Measurements from ENCODE around the gene PSMD5. TPM values are rescaled to one million over a fixed set of nuclear protein-coding genes. Genes with fewer than 3 reads are reported as not detected.

Gene PSMD5
- total RNA-seq, 1 experiment from 2014 or later: 68.1 TPM

GRCh38 chr9:120862452-120862851 lies 19.7 kb upstream of the PSMD5 start:
- Mint-ChIP-seq H3K9me3 (ENCODE audit: unreplicated experiment) (no peaks in the 10 kb centered on the region), H3K27me3 (ENCODE audit: insufficient read depth, unreplicated experiment) (no peaks in the 10 kb centered on the region), H3K27ac (ENCODE audit: unreplicated experiment) (no peak overlapping the region), H3K4me3 (ENCODE audit: unreplicated experiment) (no peak overlapping the region), H3K36me3 (ENCODE audit: insufficient read depth, unreplicated experiment) (peaks cover 14% of the 10 kb centered on the region), H3K4me1 (ENCODE audit: low read depth, unreplicated experiment) (peaks cover 24% of the 10 kb centered on the region)
- BruUV-seq (replicated peaks): no TSS peak
- Histone ChIP-seq H3K27me3 (replicated peaks; ENCODE audit: control insufficient read depth, insufficient read depth, low read length) (no peaks in the 10 kb centered on the region), H3K4me3 (ENCODE audit: low read depth, low read length) (no peak overlapping the region), H3K4me1 (no peaks in the 10 kb centered on the region), H3K9me3 (no peaks in the 10 kb centered on the region), H3K36me3 (ENCODE audit: control insufficient read depth, insufficient read depth, low read length) (no peaks in the 10 kb centered on the region; the same call in 1 of the 2 replicates)
- intact Hi-C loops (cut with micrococcal nuclease; ENCODE audit: unreplicated experiment): no loop called here
- TF ChIP-seq, protein P1, sequence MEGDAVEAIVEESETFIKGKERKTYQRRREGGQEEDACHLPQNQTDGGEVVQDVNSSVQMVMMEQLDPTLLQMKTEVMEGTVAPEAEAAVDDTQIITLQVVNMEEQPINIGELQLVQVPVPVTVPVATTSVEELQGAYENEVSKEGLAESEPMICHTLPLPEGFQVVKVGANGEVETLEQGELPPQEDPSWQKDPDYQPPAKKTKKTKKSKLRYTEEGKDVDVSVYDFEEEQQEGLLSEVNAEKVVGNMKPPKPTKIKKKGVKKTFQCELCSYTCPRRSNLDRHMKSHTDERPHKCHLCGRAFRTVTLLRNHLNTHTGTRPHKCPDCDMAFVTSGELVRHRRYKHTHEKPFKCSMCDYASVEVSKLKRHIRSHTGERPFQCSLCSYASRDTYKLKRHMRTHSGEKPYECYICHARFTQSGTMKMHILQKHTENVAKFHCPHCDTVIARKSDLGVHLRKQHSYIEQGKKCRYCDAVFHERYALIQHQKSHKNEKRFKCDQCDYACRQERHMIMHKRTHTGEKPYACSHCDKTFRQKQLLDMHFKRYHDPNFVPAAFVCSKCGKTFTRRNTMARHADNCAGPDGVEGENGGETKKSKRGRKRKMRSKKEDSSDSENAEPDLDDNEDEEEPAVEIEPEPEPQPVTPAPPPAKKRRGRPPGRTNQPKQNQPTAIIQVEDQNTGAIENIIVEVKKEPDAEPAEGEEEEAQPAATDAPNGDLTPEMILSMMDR (IDR thresholded peaks at IDR 0.05; ENCODE audit: insufficient read depth in 1 of 2, low read depth in 1 of 2, low read length in 1 of 2, severe bottlenecking in 1 of 2, unreplicated experiment in 1 of 2): no peak
- ChIA-PET CTCF (no interaction called here), POLR2A (interaction anchor here (1.0 kb wide), 1 partner anchor 197 kb away, joined by 3 read pairs; no protein-coding TSS in a partner anchor)
- DNase-seq: no peak

- H3K9me3 ChIP-seq: no peaks in the 10 kb centered on the region
- Mint-ChIP-seq H3K9me3 (ENCODE audit: unreplicated experiment) (no peaks in the 10 kb centered on the region), H3K27me3 (ENCODE audit: insufficient read depth, unreplicated experiment) (no peaks in the 10 kb centered on the region), H3K27ac (ENCODE audit: unreplicated experiment) (no peak overlapping the region), H3K4me1 (ENCODE audit: low read depth, unreplicated experiment) (peaks cover 24% of the 10 kb centered on the region), H3K4me3 (ENCODE audit: unreplicated experiment) (no peak overlapping the region), H3K36me3 (ENCODE audit: insufficient read depth, unreplicated experiment) (peaks cover 14% of the 10 kb centered on the region)
- no peaks in the 10 kb centered on the region for H3K4me1 ChIP-seq
- POLR2A ChIA-PET: no interaction called here
- BruUV-seq (replicated peaks): no TSS peak
- H3K36me3 ChIP-seq (ENCODE audit: control insufficient read depth, insufficient read depth, low read length): no peaks in the 10 kb centered on the region; the same call in 1 of the 2 replicates
- intact Hi-C loops (cut with micrococcal nuclease; ENCODE audit: unreplicated experiment): no loop called here
- CTCF ChIA-PET: no interaction called here
- no peak for DNase-seq
- TF ChIP-seq, protein P1 (IDR thresholded peaks at IDR 0.05; ENCODE audit: insufficient read depth in 1 of 2, low read depth in 1 of 2, low read length in 1 of 2, severe bottlenecking in 1 of 2, unreplicated experiment in 1 of 2): no peak
- no peaks in the 10 kb centered on the region for H3K27me3 ChIP-seq (replicated peaks; ENCODE audit: control insufficient read depth, insufficient read depth, low read length)
- H3K4me3 ChIP-seq (ENCODE audit: low read depth, low read length): no peak overlapping the region
These were observed 19.2 kb upstream of the PSMD5 start for GRCh38 chr9:120861935-120862334.

DNA sequence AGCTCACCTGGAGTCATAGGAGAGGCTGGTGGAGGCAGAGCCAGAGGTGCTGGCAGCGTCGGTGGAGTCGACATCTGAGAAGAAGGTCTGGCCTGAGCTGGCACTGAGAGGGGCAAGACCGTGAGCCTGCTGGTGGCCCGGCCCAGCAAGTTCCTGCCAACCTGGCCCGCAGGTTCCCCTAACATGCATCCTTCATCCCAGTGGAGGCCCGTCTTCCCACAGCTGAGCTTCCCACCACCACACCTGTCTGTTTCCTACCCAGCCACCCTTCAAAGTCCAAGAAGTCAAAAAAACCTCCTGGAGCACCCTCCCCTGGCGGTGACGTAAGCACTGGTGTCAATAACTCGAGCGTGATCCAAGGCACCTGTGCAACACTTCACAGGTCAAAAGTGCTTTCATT lies 17.4 kb upstream of the PSMD5 start:
- peaks cover 18% of the 10 kb centered on the region for H3K4me1 Mint-ChIP-seq (ENCODE audit: low read depth, unreplicated experiment)
- intact Hi-C loops (cut with micrococcal nuclease; ENCODE audit: unreplicated experiment): no loop called here
- no TSS peak for BruUV-seq (replicated peaks)
- ChIA-PET CTCF (no interaction called here), POLR2A (no interaction called here)
- H3K36me3 Mint-ChIP-seq (ENCODE audit: insufficient read depth, unreplicated experiment): peaks cover 14% of the 10 kb centered on the region
- no peak for DNase-seq
- H3K4me3 ChIP-seq (ENCODE audit: low read depth, low read length): no peak overlapping the region
- no peaks in the 10 kb centered on the region for H3K9me3 ChIP-seq
- no peaks in the 10 kb centered on the region for H3K27me3 ChIP-seq (replicated peaks; ENCODE audit: control insufficient read depth, insufficient read depth, low read length)
- no peaks in the 10 kb centered on the region for H3K9me3 Mint-ChIP-seq (ENCODE audit: unreplicated experiment)
- TF ChIP-seq, protein P1 (IDR thresholded peaks at IDR 0.05; ENCODE audit: insufficient read depth in 1 of 2, low read depth in 1 of 2, low read length in 1 of 2, severe bottlenecking in 1 of 2, unreplicated experiment in 1 of 2): no peak
- peaks cover 1% of the 10 kb centered on the region; the same call in 1 of the 2 replicates for H3K36me3 ChIP-seq (ENCODE audit: control insufficient read depth, insufficient read depth, low read length)
- no peak overlapping the region for H3K27ac Mint-ChIP-seq (ENCODE audit: unreplicated experiment)
- H3K4me3 Mint-ChIP-seq (ENCODE audit: unreplicated experiment): no peak overlapping the region
- H3K4me1 ChIP-seq: no peaks in the 10 kb centered on the region
- H3K27me3 Mint-ChIP-seq (ENCODE audit: insufficient read depth, unreplicated experiment): no peaks in the 10 kb centered on the region
